SK-N-SH treated with all-trans-retinoic acid at 6 μM for 48 hours (cell line): ENCODE results near the gene ATP4B.

ENCODE experiments used
- ATAC-seq: fragments of 200-7000 bp; cut with Tn5 transposase; 3 replicates; pipeline ENCODE4 v1.9.1; 2020; ENCODE audit warnings: mild to moderate bottlenecking, moderate library complexity
- ARNTL ChIP-seq: fragments of 450-650 bp; formaldehyde crosslinking; IDR thresholded peaks from 2 replicates; pipeline ENCODE4 v1.5.0; 2020; ENCODE audit warnings: low read depth, mild to moderate bottlenecking, moderate library complexity, borderline replicate concordance
- BACH2 ChIP-seq: fragments of 250-450 bp; sonication (Bioruptor Pico); IDR thresholded peaks from 2 replicates; pipeline ENCODE4 v1.9.0; 2021; ENCODE audit warnings: mild to moderate bottlenecking, borderline replicate concordance
- CREB5 ChIP-seq: fragments of 250-450 bp; sonication (Bioruptor Pico); IDR thresholded peaks from 2 replicates; pipeline ENCODE4 v1.5.1; 2020; ENCODE audit warnings: low read depth, mild to moderate bottlenecking, moderate library complexity
- CSRNP3 ChIP-seq: fragments of 250-450 bp; sonication (Bioruptor Pico); IDR thresholded peaks from 2 replicates; pipeline ENCODE4 v1.5.1; 2021; ENCODE audit warnings: mild to moderate bottlenecking, moderate library complexity
- ESRRG ChIP-seq: fragments of 250-450 bp; sonication (Bioruptor Pico); IDR thresholded peaks from 2 replicates; pipeline ENCODE4 v1.6.1; 2021; ENCODE audit warnings: mild to moderate bottlenecking
- GLIS3 ChIP-seq: fragments of 250-450 bp; sonication (Bioruptor Pico); IDR thresholded peaks from 2 replicates; pipeline ENCODE4 v1.5.0; 2020; ENCODE audit warnings: mild to moderate bottlenecking, moderate library complexity
- OSR1 ChIP-seq: fragments of 250-450 bp; sonication (Bioruptor Pico); IDR thresholded peaks from 2 replicates; pipeline ENCODE4 v1.8.0; 2022; ENCODE audit warnings: moderate library complexity, mild to moderate bottlenecking, inconsistent platforms
- PATZ1 ChIP-seq: fragments of 250-450 bp; sonication (Bioruptor Pico); IDR thresholded peaks from 2 replicates; pipeline ENCODE4 v1.8.0; 2020; ENCODE audit warnings: mild to moderate bottlenecking, moderate library complexity, borderline replicate concordance
- PPARA ChIP-seq: fragments of 250-450 bp; sonication (Bioruptor Pico); IDR thresholded peaks from 2 replicates; pipeline ENCODE4 v1.5.0; 2020; ENCODE audit warnings: mild to moderate bottlenecking, borderline replicate concordance
- RARB ChIP-seq: fragments of 250-450 bp; sonication (Bioruptor Pico); IDR thresholded peaks from 2 replicates; pipeline ENCODE4 v1.8.0; 2021; ENCODE audit warnings: mild to moderate bottlenecking, moderate library complexity
- SNAI2 ChIP-seq: fragments of 250-450 bp; sonication (Bioruptor Pico); IDR thresholded peaks from 2 replicates; pipeline ENCODE4 v1.5.0; 2020; ENCODE audit warnings: mild to moderate bottlenecking, moderate library complexity
- TCF4 ChIP-seq: fragments of 250-450 bp; sonication (Bioruptor Pico); IDR thresholded peaks from 2 replicates; pipeline ENCODE4 v1.8.0; 2021; ENCODE audit warnings: mild to moderate bottlenecking, moderate library complexity, borderline replicate concordance
- TOX ChIP-seq: fragments of 250-450 bp; sonication (Bioruptor Pico); IDR thresholded peaks from 2 replicates; pipeline ENCODE4 v1.8.0; 2021; ENCODE audit warnings: mild to moderate bottlenecking, moderate library complexity, borderline replicate concordance
- ZC3H10 ChIP-seq: fragments of 250-450 bp; sonication (Bioruptor Pico); IDR thresholded peaks from 2 replicates; pipeline ENCODE4 v1.5.1; 2021; ENCODE audit warnings: mild to moderate bottlenecking, moderate library complexity
- ZFP3 ChIP-seq: fragments of 250-450 bp; sonication (Bioruptor Pico); IDR thresholded peaks from 2 replicates; pipeline ENCODE4 v1.5.0; 2020; ENCODE audit warnings: mild to moderate bottlenecking, moderate library complexity
- ZFP30 ChIP-seq: fragments of 450-650 bp; formaldehyde crosslinking; IDR thresholded peaks from 2 replicates; pipeline ENCODE4 v1.5.0; 2022; ENCODE audit warnings: mild to moderate bottlenecking, moderate library complexity
- ZNF565 ChIP-seq: fragments of 450-650 bp; formaldehyde crosslinking; conservative IDR thresholded peaks from 2 replicates; pipeline ENCODE4 v1.5.0; 2020; ENCODE audit warnings: low read depth, mild to moderate bottlenecking, moderate library complexity
- ZNF70 ChIP-seq: fragments of 450-650 bp; formaldehyde crosslinking; IDR thresholded peaks from 2 replicates; pipeline ENCODE4 v1.5.0; 2020; ENCODE audit warnings: mild to moderate bottlenecking, moderate library complexity
- ZNF8 ChIP-seq: fragments of 450-650 bp; formaldehyde crosslinking; IDR thresholded peaks from 2 replicates; pipeline ENCODE4 v1.5.0; 2020; ENCODE audit warnings: mild to moderate bottlenecking, moderate library complexity
- TF ChIP-seq, protein P1 (sequence below): fragments of 250-450 bp; sonication (Bioruptor Pico); IDR thresholded peaks from 2 replicates; pipeline ENCODE4 v1.8.0; 2021; ENCODE audit warnings: low read depth, mild to moderate bottlenecking, moderate library complexity, borderline replicate concordance

ATP4B gene

DNA sequence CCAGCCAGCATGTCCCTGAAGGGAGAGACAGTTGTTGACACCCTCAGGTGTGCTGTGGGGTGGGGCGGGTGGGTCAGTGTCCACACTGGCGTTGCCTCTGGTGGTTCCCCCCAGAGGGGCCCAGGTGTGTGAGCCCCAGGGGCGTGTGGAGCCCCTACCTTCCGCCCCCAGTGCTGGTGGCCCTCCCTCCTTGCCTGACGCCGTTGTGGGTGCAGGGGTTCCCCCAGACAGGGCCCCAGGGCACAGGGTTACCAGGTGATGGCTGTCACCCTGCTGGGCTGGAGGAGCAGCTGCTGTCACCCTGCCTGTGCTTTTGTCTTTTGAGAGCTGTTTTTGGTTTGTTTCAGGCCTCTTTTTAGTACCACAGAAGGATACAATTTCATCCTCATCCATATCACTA lies 27.2 kb downstream of the ATP4B start:
- no peak for TF ChIP-seq ZNF565 (CRISPR knock-in tag)
- no peak for TF ChIP-seq ZNF70 (CRISPR knock-in tag)
- no peak for TF ChIP-seq ARNTL (CRISPR knock-in tag)
- no peak for TF ChIP-seq PPARA (CRISPR knock-in tag)
- no peak for TF ChIP-seq ZFP3
- TF ChIP-seq GLIS3 (CRISPR knock-in tag) = no peak
- TF ChIP-seq SNAI2 (CRISPR knock-in tag) = no peak
- ATAC-seq = no peak

DNA sequence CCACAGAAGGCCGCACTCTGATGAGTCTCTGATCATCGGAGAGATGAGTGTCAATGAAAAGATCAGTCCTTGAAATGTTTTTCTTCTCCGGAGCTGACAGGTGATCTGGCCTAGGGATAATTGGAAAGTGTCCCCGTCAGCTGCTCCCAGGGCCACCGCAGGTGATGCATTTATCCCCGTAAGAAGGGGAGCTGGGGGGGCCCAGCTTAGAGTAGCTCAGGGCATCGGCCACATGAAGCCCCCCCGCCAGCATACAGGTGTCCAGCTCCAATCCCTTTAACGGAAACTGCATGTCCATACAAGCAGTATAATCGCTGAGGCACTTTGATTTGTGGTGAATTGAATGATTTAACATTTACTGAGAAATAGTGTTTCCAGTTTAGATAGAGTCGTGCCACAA lies 27.7 kb downstream of the ATP4B start:
- TF ChIP-seq CSRNP3 (CRISPR knock-in tag) = no peak
- TF ChIP-seq ARNTL (CRISPR knock-in tag) = no peak
- TF ChIP-seq PATZ1 = no peak
- TF ChIP-seq TCF4 (CRISPR knock-in tag) = no peak
- TF ChIP-seq CREB5 (CRISPR knock-in tag) = no peak
- no peak for TF ChIP-seq ZNF565 (CRISPR knock-in tag)
- TF ChIP-seq SNAI2 (CRISPR knock-in tag) = no peak
- no peak for TF ChIP-seq ESRRG

GRCh38 chr13:113629866-113630265 lies 28.1 kb downstream of the ATP4B start:
- no peak for TF ChIP-seq ZNF565 (CRISPR knock-in tag)
- TF ChIP-seq SNAI2 (CRISPR knock-in tag) = no peak
- no peak for TF ChIP-seq ZNF8 (CRISPR knock-in tag)
- TF ChIP-seq GLIS3 (CRISPR knock-in tag) = no peak
- no peak for TF ChIP-seq ZFP30
- no peak for TF ChIP-seq BACH2 (CRISPR knock-in tag)
- TF ChIP-seq ZFP3 = no peak
- no peak for TF ChIP-seq ARNTL (CRISPR knock-in tag)
- TF ChIP-seq, protein P1, sequence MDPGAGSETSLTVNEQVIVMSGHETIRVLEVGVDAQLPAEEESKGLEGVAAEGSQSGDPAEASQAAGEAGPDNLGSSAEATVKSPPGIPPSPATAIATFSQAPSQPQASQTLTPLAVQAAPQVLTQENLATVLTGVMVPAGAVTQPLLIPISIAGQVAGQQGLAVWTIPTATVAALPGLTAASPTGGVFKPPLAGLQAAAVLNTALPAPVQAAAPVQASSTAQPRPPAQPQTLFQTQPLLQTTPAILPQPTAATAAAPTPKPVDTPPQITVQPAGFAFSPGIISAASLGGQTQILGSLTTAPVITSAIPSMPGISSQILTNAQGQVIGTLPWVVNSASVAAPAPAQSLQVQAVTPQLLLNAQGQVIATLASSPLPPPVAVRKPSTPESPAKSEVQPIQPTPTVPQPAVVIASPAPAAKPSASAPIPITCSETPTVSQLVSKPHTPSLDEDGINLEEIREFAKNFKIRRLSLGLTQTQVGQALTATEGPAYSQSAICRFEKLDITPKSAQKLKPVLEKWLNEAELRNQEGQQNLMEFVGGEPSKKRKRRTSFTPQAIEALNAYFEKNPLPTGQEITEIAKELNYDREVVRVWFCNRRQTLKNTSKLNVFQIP = no peak
- TF ChIP-seq TCF4 (CRISPR knock-in tag) = no peak
- TF ChIP-seq RARB (CRISPR knock-in tag) = no peak
- no peak for TF ChIP-seq TOX (CRISPR knock-in tag)
- no peak for TF ChIP-seq OSR1 (CRISPR knock-in tag)
- TF ChIP-seq ZC3H10 (CRISPR knock-in tag) = no peak
- no peak for ATAC-seq

More for the DNA sequence above, 27.7 kb downstream of the ATP4B start:
- ATAC-seq = no peak

DNA sequence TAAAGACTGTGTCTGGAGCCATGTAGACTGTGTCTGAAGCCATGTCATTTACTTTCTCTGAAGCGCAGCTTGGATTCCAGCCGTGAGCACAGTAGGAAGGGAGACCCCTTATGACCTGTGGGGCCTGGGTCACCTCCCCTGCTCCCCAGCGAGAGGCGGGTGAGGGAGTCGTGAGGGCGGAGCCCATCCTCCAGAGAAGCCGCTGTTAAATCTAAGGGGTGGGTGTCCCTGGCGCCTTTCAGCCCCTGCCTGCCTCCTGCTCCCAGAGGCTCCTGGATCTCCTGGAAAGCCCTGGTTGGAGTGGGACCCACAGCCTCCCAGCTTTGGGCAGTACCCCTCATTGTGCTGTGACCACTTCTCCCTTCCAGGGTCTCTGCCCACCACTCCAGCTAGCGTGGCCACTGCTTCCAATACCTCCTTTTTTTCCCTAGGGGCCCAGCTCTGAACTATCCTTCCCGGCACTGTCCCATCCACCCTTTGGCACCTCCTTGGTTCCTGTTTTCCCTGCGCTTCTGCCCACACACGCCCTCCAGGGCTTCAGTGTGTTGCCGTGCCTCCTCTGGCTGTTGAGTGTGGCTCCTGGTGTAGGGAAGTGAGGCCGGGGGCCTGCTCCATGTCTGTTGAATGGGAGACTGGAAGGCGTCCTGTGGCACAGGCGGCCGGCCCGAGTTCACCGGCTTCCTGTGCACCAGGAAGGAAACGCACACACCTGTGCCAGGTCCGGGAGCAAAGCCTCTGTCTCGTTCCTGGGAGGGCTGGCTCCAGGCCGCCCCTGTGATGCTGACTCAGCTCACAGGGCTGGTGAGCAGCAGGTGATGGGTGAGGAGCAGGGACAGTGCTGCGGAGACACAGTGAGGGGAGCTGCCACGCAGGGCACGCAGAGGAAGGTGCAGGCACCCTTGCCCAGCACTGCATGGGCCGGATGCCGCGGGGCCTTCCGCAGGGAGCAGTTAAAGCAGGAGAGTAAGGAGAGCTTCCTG lies 29.4 kb downstream of the ATP4B start:
- ATAC-seq = no peak
- TF ChIP-seq RARB (CRISPR knock-in tag) = no peak
- TF ChIP-seq CREB5 (CRISPR knock-in tag) = no peak
- no peak for TF ChIP-seq TCF4 (CRISPR knock-in tag)
- TF ChIP-seq PATZ1 = no peak
